ENCODE results near the gene ZDHHC8. TPM values are rescaled to one million over a fixed set of nuclear protein-coding genes. Genes with fewer than 3 reads are reported as not detected.

Gene ZDHHC8
- total RNA-seq, 1 donor from 2014 or later: 88.0 TPM

GRCh38 chr22:20111689-20112622, 19.6 kb upstream of the ZDHHC8 start:
- Histone ChIP-seq H3K4me1 (peaks cover 10% of the 10 kb centered on the region), H3K4me3 (no peak overlapping the region), H3K9me3 (no peaks in the 10 kb centered on the region), H3K36me3 (peaks cover 78% of the 10 kb centered on the region), H3K27me3 (no peaks in the 10 kb centered on the region), H3K27ac (no peak overlapping the region)
- TF ChIP-seq CTCF (IDR thresholded peaks at IDR 0.05): no peak
- intact Hi-C loops (cut with DNase I): no loop called here
- ATAC-seq (no peak), DNase-seq (no peak)

- intact Hi-C loops (cut with DNase I): no loop called here
- Histone ChIP-seq H3K27ac (no peak overlapping the region), H3K4me3 (no peak overlapping the region), H3K27me3 (no peaks in the 10 kb centered on the region), H3K9me3 (no peaks in the 10 kb centered on the region), H3K4me1 (peaks cover 10% of the 10 kb centered on the region), H3K36me3 (peaks cover 69% of the 10 kb centered on the region)
- no peak for TF ChIP-seq CTCF (IDR thresholded peaks at IDR 0.05)
- ATAC-seq: no peak
- DNase-seq: no peak
Observed at GRCh38 chr22:20112623-20113511, 18.7 kb upstream of the ZDHHC8 start.

GRCh38 chr22:20113551-20114310, 17.9 kb upstream of the ZDHHC8 start:
- no peak overlapping the region for H3K4me3 ChIP-seq
- H3K36me3 ChIP-seq: peaks cover 61% of the 10 kb centered on the region
- no peak overlapping the region for H3K27ac ChIP-seq
- no peaks in the 10 kb centered on the region for H3K27me3 ChIP-seq
- H3K9me3 ChIP-seq: no peaks in the 10 kb centered on the region
- TF ChIP-seq CTCF (IDR thresholded peaks at IDR 0.05): no peak
- ATAC-seq (no peak), DNase-seq (no peak)
- H3K4me1 ChIP-seq: peaks cover 17% of the 10 kb centered on the region
- intact Hi-C loops (cut with DNase I): no loop called here

DNA sequence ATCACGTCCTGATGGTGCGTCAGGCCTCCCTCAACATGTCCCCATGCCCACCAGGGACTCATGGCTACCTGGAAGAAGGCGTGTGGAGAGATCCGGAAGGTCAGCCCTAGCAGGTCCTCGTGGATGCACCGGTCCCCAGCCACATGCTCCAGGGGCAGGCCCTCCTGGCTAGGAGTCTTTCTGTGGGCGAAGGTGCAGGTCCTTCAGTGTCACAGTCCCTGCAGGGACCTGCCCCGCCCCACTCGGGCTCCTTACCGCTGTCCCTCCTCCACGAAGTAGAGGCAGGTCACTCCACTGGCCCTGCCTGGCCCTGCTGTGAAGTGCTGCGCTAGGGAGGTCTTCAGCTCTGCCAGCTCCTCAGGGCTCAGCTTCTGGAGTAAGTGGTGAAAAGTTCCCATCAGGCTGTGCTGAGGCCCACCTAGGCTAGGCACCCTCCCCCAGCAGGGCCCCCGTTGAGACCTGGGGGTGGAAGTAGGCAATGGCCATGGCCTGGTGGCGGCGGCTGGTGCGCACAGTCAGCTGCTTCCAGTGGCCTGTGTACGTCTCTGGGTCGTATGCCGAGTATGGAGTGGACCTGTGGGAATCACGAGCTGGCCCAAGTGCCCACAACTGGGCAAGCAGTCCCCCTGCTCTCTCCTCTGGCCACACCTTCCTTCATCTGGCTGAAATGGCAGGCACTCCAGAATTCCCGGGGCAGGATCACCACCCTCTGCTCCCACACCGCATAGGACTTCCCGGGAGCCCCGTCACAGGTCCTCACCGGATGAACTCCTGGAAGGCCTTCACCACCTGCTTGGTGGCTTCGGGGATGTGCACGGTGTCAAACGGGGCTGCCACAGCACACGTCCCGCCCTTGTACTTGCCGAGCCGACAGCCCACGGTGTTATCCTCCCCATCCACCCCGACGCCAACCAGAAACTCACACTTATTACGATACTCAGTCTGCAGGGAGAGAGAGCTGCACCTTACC, 16.8 kb upstream of the ZDHHC8 start:
- Histone ChIP-seq H3K27ac (no peak overlapping the region), H3K27me3 (no peaks in the 10 kb centered on the region), H3K36me3 (peaks cover 60% of the 10 kb centered on the region), H3K4me3 (no peak overlapping the region), H3K4me1 (peaks cover 25% of the 10 kb centered on the region), H3K9me3 (no peaks in the 10 kb centered on the region)
- ATAC-seq: no peak
- DNase-seq: no peak
- intact Hi-C loops (cut with DNase I): no loop called here
- TF ChIP-seq CTCF (IDR thresholded peaks at IDR 0.05): no peak

All from upper lobe of right lung (tissue), 1 donor.